Memory B cell (primary cell): ENCODE data around the gene RPUSD2.

Experiments
- ATAC-seq: fragments of 150-1000 bp; cut with Tn5 transposase; 2 replicates; pipeline ENCODE4 v1.10.0; 2021; ENCODE audit warnings: low read depth, mild to moderate bottlenecking, moderate library complexity
- DNase-seq, 2 donors: peaks; one replicate each; pipeline ENCODE4 v3.0.0; 2022; ENCODE audit warnings: low spot score in 2 of 2
- H3K27ac Mint-ChIP-seq: one replicate; pipeline ENCODE4 v1.8.0; 2022; ENCODE audit warnings: mild to moderate bottlenecking, moderate library complexity, mixed read lengths
- H3K27me3 Mint-ChIP-seq: one replicate; pipeline ENCODE4 v1.8.0; 2022; ENCODE audit warnings: mixed read lengths
- H3K36me3 Mint-ChIP-seq: one replicate; pipeline ENCODE4 v1.8.0; 2022; ENCODE audit warnings: mild to moderate bottlenecking, mixed read lengths
- H3K4me1 Mint-ChIP-seq: one replicate; pipeline ENCODE4 v1.8.0; 2022; ENCODE audit warnings: mixed read lengths
- H3K4me3 Mint-ChIP-seq: one replicate; pipeline ENCODE4 v1.8.0; 2022; ENCODE audit warnings: mild to moderate bottlenecking, moderate library complexity, mixed read lengths
- H3K9me3 Mint-ChIP-seq: one replicate; pipeline ENCODE4 v1.8.0; 2022; ENCODE audit warnings: mixed read lengths

RPUSD2 gene

GRCh38 chr15:40569129-40569953 lies at the start of gene RPUSD2:
RPUSD2 (plus strand) TSS chr15:40569299; CDS start chr15:40569338, 39 bp downstream.
- DNase-seq: peak; percentile 79 to 90
- Mint-ChIP-seq H3K9me3 (no peaks in the 10 kb centered on the region), H3K27ac (peak within 1 kb of the TSS; percentile 96), H3K36me3 (peaks cover 3% of the 10 kb centered on the region), H3K27me3 (no peaks in the 10 kb centered on the region), H3K4me3 (peak within 1 kb of the TSS; percentile 99), H3K4me1 (peaks cover 19% of the 10 kb centered on the region)
- ATAC-seq: peak; percentile 66

- Mint-ChIP-seq H3K27me3 (no peaks in the 10 kb centered on the region), H3K36me3 (peaks cover 6% of the 10 kb centered on the region), H3K9me3 (no peaks in the 10 kb centered on the region)
Observed at GRCh38 chr15:40523611-40524010, 45.5 kb upstream of the RPUSD2 start.

GRCh38 chr15:40525855-40526254 lies 43.2 kb upstream of the RPUSD2 start:
- no peak for DNase-seq
- no peak for ATAC-seq
- peaks cover 6% of the 10 kb centered on the region for H3K36me3 Mint-ChIP-seq
- no peak overlapping the region for H3K27ac Mint-ChIP-seq
- no peaks in the 10 kb centered on the region for H3K4me1 Mint-ChIP-seq
- no peaks in the 10 kb centered on the region for H3K27me3 Mint-ChIP-seq
- H3K4me3 Mint-ChIP-seq: no peak overlapping the region
- no peaks in the 10 kb centered on the region for H3K9me3 Mint-ChIP-seq

More at GRCh38 chr15:40523611-40524010, 45.5 kb upstream of the RPUSD2 start:
- Mint-ChIP-seq H3K27ac (no peak overlapping the region), H3K4me3 (no peak overlapping the region), H3K4me1 (peaks cover 7% of the 10 kb centered on the region)
- DNase-seq (no peak), ATAC-seq (no peak)

GRCh38 chr15:40528801-40529200 lies 40.3 kb upstream of the RPUSD2 start:
- H3K27ac Mint-ChIP-seq: no peak overlapping the region

GRCh38 chr15:40533763-40534364 lies 35.2 kb upstream of the RPUSD2 start:
- DNase-seq (no peak), ATAC-seq (no peak)
- peaks cover 25% of the 10 kb centered on the region for H3K36me3 Mint-ChIP-seq
- H3K9me3 Mint-ChIP-seq: peaks cover 3% of the 10 kb centered on the region
- H3K27ac Mint-ChIP-seq: no peak overlapping the region
- no peak overlapping the region for H3K4me3 Mint-ChIP-seq
- H3K4me1 Mint-ChIP-seq: peaks cover 8% of the 10 kb centered on the region
- no peaks in the 10 kb centered on the region for H3K27me3 Mint-ChIP-seq

More at GRCh38 chr15:40528801-40529200, 40.3 kb upstream of the RPUSD2 start:
- Mint-ChIP-seq H3K4me1 (no peaks in the 10 kb centered on the region), H3K4me3 (no peak overlapping the region), H3K36me3 (peaks cover 8% of the 10 kb centered on the region), H3K9me3 (no peaks in the 10 kb centered on the region), H3K27me3 (no peaks in the 10 kb centered on the region)
- no peak for DNase-seq
- ATAC-seq: no peak

GRCh38 chr15:40534371-40534770 lies 34.7 kb upstream of the RPUSD2 start:
- no peak for DNase-seq
- Mint-ChIP-seq H3K4me3 (no peak overlapping the region), H3K36me3 (peaks cover 30% of the 10 kb centered on the region), H3K27ac (no peak overlapping the region), H3K4me1 (peaks cover 11% of the 10 kb centered on the region), H3K9me3 (peaks cover 3% of the 10 kb centered on the region), H3K27me3 (no peaks in the 10 kb centered on the region)
- no peak for ATAC-seq

- Mint-ChIP-seq H3K36me3 (peaks cover 35% of the 10 kb centered on the region), H3K4me3 (no peak overlapping the region), H3K9me3 (peaks cover 3% of the 10 kb centered on the region), H3K27me3 (no peaks in the 10 kb centered on the region), H3K4me1 (peaks cover 11% of the 10 kb centered on the region), H3K27ac (peak overlapping the region; percentile 77)
- DNase-seq (no peak), ATAC-seq (no peak)
Observed at GRCh38 chr15:40536501-40536900, 32.6 kb upstream of the RPUSD2 start.

- DNase-seq (no peak), ATAC-seq (no peak)
- peaks cover 3% of the 10 kb centered on the region for H3K9me3 Mint-ChIP-seq
- H3K27me3 Mint-ChIP-seq: no peaks in the 10 kb centered on the region
- H3K36me3 Mint-ChIP-seq: peaks cover 33% of the 10 kb centered on the region
- no peak overlapping the region for H3K4me3 Mint-ChIP-seq
- no peak overlapping the region for H3K27ac Mint-ChIP-seq
- peaks cover 24% of the 10 kb centered on the region for H3K4me1 Mint-ChIP-seq
Observed at GRCh38 chr15:40538976-40539375, 30.1 kb upstream of the RPUSD2 start.

GRCh38 chr15:40543082-40543481 lies 26.0 kb upstream of the RPUSD2 start:
- Mint-ChIP-seq H3K27ac (no peak overlapping the region), H3K4me1 (peaks cover 34% of the 10 kb centered on the region), H3K9me3 (no peaks in the 10 kb centered on the region), H3K36me3 (peaks cover 23% of the 10 kb centered on the region), H3K4me3 (no peak overlapping the region), H3K27me3 (no peaks in the 10 kb centered on the region)
- no peak for DNase-seq
- ATAC-seq: no peak

- peak; percentile 97 for ATAC-seq
Observed at GRCh38 chr15:40543631-40544294, 25.3 kb upstream of the RPUSD2 start.

GRCh38 chr15:40545457-40545856 lies 23.6 kb upstream of the RPUSD2 start:
- no peak overlapping the region for H3K4me3 Mint-ChIP-seq
- no peak for DNase-seq
- H3K27me3 Mint-ChIP-seq: no peaks in the 10 kb centered on the region
- H3K36me3 Mint-ChIP-seq: peaks cover 19% of the 10 kb centered on the region
- H3K4me1 Mint-ChIP-seq: peaks cover 46% of the 10 kb centered on the region
- H3K9me3 Mint-ChIP-seq: no peaks in the 10 kb centered on the region
- no peak for ATAC-seq
- peak overlapping the region; percentile 36 for H3K27ac Mint-ChIP-seq

More at GRCh38 chr15:40543631-40544294, 25.3 kb upstream of the RPUSD2 start:
- peaks cover 24% of the 10 kb centered on the region for H3K36me3 Mint-ChIP-seq
- H3K4me1 Mint-ChIP-seq: peaks cover 39% of the 10 kb centered on the region
- no peaks in the 10 kb centered on the region for H3K27me3 Mint-ChIP-seq
- H3K4me3 Mint-ChIP-seq: peak overlapping the region; percentile 53
- peak in 1 of 2 donors; percentile 41 for DNase-seq
- no peaks in the 10 kb centered on the region for H3K9me3 Mint-ChIP-seq
- peak overlapping the region; percentile 73 for H3K27ac Mint-ChIP-seq

- no peak for DNase-seq
- peak overlapping the region; percentile 81 for H3K27ac Mint-ChIP-seq
- H3K9me3 Mint-ChIP-seq: no peaks in the 10 kb centered on the region
- peaks cover 21% of the 10 kb centered on the region for H3K36me3 Mint-ChIP-seq
- H3K4me1 Mint-ChIP-seq: peaks cover 56% of the 10 kb centered on the region
- ATAC-seq: no peak
- no peaks in the 10 kb centered on the region for H3K27me3 Mint-ChIP-seq
- no peak overlapping the region for H3K4me3 Mint-ChIP-seq
Observed at GRCh38 chr15:40548610-40549009, 20.5 kb upstream of the RPUSD2 start.

GRCh38 chr15:40549894-40550293 lies 19.2 kb upstream of the RPUSD2 start:
- DNase-seq (no peak), ATAC-seq (no peak)
- Mint-ChIP-seq H3K4me1 (peaks cover 58% of the 10 kb centered on the region), H3K27me3 (no peaks in the 10 kb centered on the region), H3K4me3 (peak overlapping the region; percentile 57), H3K9me3 (no peaks in the 10 kb centered on the region), H3K27ac (peak overlapping the region; percentile 81), H3K36me3 (peaks cover 24% of the 10 kb centered on the region)
